ENCODE data around the gene NRP1. TPM values are rescaled to one million over a fixed set of nuclear protein-coding genes. Genes with fewer than 3 reads are reported as not detected.

The NRP1 gene
- polyA plus RNA-seq, 3 donors, result 1.1 to 1.7 (median 1.3) TPM

- no peak for DNase-seq
- H3K4me3 ChIP-seq (replicated peaks in 1 of 3; ENCODE audit: low read depth in 2 of 3, low read length in 3 of 3), result no peak overlapping the region
- no peaks in the 10 kb centered on the region for H3K4me1 Mint-ChIP-seq
- H3K27ac ChIP-seq (ENCODE audit: low read depth in 1 of 2, low read length in 2 of 2), result no peak overlapping the region
- 74% methylated on average over 4 of the region's 5 CpGs for WGBS (ENCODE audit: insufficient coverage)
- intact Hi-C loops (cut with micrococcal nuclease), result no loop called here
- no peaks in the 10 kb centered on the region for H3K9me3 ChIP-seq (replicated peaks in 1 of 2; ENCODE audit: control insufficient read depth in 1 of 2, insufficient read depth in 1 of 2, low read length in 2 of 2)
- no peaks in the 10 kb centered on the region for H3K27me3 ChIP-seq (ENCODE audit: control insufficient read depth in 2 of 2, insufficient read depth in 2 of 2, low read length in 2 of 2)
- no peak overlapping the region for H3K27ac Mint-ChIP-seq
- no peaks in the 10 kb centered on the region for H3K36me3 ChIP-seq (replicated peaks in 1 of 2; ENCODE audit: control insufficient read depth in 1 of 2, insufficient read depth in 2 of 2, low read length in 2 of 2)
- H4K20me1 ChIP-seq (ENCODE audit: insufficient read depth, low read length), result no peaks in the 10 kb centered on the region
- no peak overlapping the region for H3K9ac ChIP-seq (ENCODE audit: insufficient read depth, low read length, poor library complexity, severe bottlenecking)
- no peaks in the 10 kb centered on the region for H3K36me3 Mint-ChIP-seq
- H3K4me3 Mint-ChIP-seq, result no peak overlapping the region
- no peak overlapping the region for H2AFZ ChIP-seq (ENCODE audit: insufficient read depth, low read depth, low read length, poor library complexity, severe bottlenecking)
- H3K27me3 Mint-ChIP-seq (ENCODE audit: low read depth in 3 of 3), result peaks cover 0 to 10% (median 8%) of the 10 kb centered on the region in 3 donors
- no peaks in the 10 kb centered on the region for H3K9me3 Mint-ChIP-seq
- H3K79me2 ChIP-seq (ENCODE audit: insufficient read depth, low read length), result no peaks in the 10 kb centered on the region
- TF ChIP-seq, protein P1, sequence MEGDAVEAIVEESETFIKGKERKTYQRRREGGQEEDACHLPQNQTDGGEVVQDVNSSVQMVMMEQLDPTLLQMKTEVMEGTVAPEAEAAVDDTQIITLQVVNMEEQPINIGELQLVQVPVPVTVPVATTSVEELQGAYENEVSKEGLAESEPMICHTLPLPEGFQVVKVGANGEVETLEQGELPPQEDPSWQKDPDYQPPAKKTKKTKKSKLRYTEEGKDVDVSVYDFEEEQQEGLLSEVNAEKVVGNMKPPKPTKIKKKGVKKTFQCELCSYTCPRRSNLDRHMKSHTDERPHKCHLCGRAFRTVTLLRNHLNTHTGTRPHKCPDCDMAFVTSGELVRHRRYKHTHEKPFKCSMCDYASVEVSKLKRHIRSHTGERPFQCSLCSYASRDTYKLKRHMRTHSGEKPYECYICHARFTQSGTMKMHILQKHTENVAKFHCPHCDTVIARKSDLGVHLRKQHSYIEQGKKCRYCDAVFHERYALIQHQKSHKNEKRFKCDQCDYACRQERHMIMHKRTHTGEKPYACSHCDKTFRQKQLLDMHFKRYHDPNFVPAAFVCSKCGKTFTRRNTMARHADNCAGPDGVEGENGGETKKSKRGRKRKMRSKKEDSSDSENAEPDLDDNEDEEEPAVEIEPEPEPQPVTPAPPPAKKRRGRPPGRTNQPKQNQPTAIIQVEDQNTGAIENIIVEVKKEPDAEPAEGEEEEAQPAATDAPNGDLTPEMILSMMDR (IDR thresholded peaks at IDR 0.05), result no peak
- no peak overlapping the region for H3K4me2 ChIP-seq (replicated peaks; ENCODE audit: extremely low read depth, low read length, poor library complexity, severe bottlenecking)
- no peaks in the 10 kb centered on the region for H3K4me1 ChIP-seq (ENCODE audit: control insufficient read depth in 1 of 2, insufficient read depth in 2 of 2, low read length in 2 of 2)
Observed at GRCh38 chr10:33201971-33202370, 132.5 kb downstream of the NRP1 start.

DNA sequence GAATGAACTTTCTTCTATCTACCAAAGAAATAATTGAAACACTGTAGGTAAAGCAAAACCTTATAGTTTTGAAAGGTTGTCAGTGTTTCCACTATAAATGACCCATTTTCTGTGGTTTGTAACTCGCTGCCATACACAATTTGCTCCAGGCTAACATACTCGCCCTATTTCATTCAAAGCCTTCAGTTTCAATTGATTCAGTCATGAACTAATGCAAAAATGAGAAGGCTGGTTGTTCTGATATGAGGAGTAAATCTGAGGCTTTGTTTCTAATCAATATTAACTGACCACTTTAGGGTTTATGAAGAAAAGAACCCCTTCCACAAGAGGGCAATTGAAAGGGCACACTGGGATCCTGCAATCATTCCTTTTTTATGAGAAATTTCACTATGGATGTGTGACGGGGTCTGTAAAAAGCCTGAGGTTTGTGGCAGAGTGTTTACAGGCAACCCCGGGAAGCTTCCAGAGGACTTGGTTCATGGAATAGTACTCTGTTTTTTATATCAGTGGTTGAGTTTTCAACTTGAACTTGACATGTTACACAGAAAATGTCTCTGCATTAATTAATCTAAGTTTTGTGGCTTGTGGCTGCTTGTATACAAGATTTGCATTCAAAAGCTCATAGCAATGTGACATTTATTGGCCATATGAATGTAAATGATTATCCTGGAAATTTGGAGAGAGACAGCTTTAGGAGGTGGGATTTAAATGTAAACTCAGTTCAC lies 133.2 kb downstream of the NRP1 start:
- no peak overlapping the region for H3K4me3 Mint-ChIP-seq
- Histone ChIP-seq H3K27ac (ENCODE audit: low read depth in 1 of 2, low read length in 2 of 2) (no peak overlapping the region), H3K27me3 (ENCODE audit: control insufficient read depth in 2 of 2, insufficient read depth in 2 of 2, low read length in 2 of 2) (no peaks in the 10 kb centered on the region), H3K79me2 (ENCODE audit: insufficient read depth, low read length) (no peaks in the 10 kb centered on the region), H3K36me3 (replicated peaks in 1 of 2; ENCODE audit: control insufficient read depth in 1 of 2, insufficient read depth in 2 of 2, low read length in 2 of 2) (no peaks in the 10 kb centered on the region), H4K20me1 (ENCODE audit: insufficient read depth, low read length) (no peaks in the 10 kb centered on the region), H3K9ac (ENCODE audit: insufficient read depth, low read length, poor library complexity, severe bottlenecking) (no peak overlapping the region), H3K4me3 (replicated peaks in 1 of 3; ENCODE audit: low read depth in 2 of 3, low read length in 3 of 3) (no peak overlapping the region), H3K9me3 (replicated peaks in 1 of 2; ENCODE audit: control insufficient read depth in 1 of 2, insufficient read depth in 1 of 2, low read length in 2 of 2) (no peaks in the 10 kb centered on the region), H3K4me2 (replicated peaks; ENCODE audit: extremely low read depth, low read length, poor library complexity, severe bottlenecking) (no peak overlapping the region), H2AFZ (ENCODE audit: insufficient read depth, low read depth, low read length, poor library complexity, severe bottlenecking) (no peak overlapping the region), H3K4me1 (ENCODE audit: control insufficient read depth in 1 of 2, insufficient read depth in 2 of 2, low read length in 2 of 2) (no peaks in the 10 kb centered on the region)
- H3K9me3 Mint-ChIP-seq, result no peaks in the 10 kb centered on the region
- TF ChIP-seq, protein P1 (IDR thresholded peaks at IDR 0.05), result no peak
- 100% methylated on average over 1 of the region's 4 CpGs for WGBS (ENCODE audit: insufficient coverage)
- peaks cover 1 to 13% (median 10%) of the 10 kb centered on the region in 3 donors for H3K27me3 Mint-ChIP-seq (ENCODE audit: low read depth in 3 of 3)
- no peak for DNase-seq
- no peaks in the 10 kb centered on the region for H3K36me3 Mint-ChIP-seq
- intact Hi-C loops (cut with micrococcal nuclease), result no loop called here
- H3K4me1 Mint-ChIP-seq, result no peaks in the 10 kb centered on the region
- no peak overlapping the region for H3K27ac Mint-ChIP-seq
